ENCODE measurements around the gene SOX8.

- TF ChIP-seq CTCF (IDR thresholded peaks at IDR 0.05; ENCODE audit: low read length) (no peak), EZH2 (IDR thresholded peaks at IDR 0.05; ENCODE audit: borderline replicate concordance, low read length) (no peak)
Observed at GRCh38 chr16:991773-992172, 10.2 kb downstream of the SOX8 start.
